Stomach (tissue), 9 donors: ENCODE data around the gene ITGA2. TPM values are rescaled to one million over a fixed set of nuclear protein-coding genes. Genes with fewer than 3 reads are reported as not detected.

ENCODE experiments used
- DNase-seq, 2 donors: peaks; one replicate each; pipeline versions ENCODE4 v3.0.0 to v3.0.0-alpha.2; 2013 to 2019
- H3K27ac ChIP-seq, 5 donors: fragments of 200-600 bp in 4 of 5; sonication (generic) in 4 of 5; one replicate each; pipeline ENCODE4 v1.5.1; 2013 to 2019; ENCODE audit warnings: mild to moderate bottlenecking in 1 of 5, moderate library complexity in 1 of 5
- H3K27me3 ChIP-seq, 3 donors: fragments of 200-600 bp; sonication (generic); one replicate each; pipeline ENCODE4 v1.5.1; 2017 to 2019; ENCODE audit warnings: mixed run types in 1 of 3
- H3K36me3 ChIP-seq, 4 donors: fragments of 200-600 bp; sonication (generic); 1 replicate in 3 of 4; 2 replicates in 1 of 4; pipeline ENCODE4 v1.5.1; 2016 to 2019
- H3K4me1 ChIP-seq, 4 donors: fragments of 200-600 bp; sonication (generic); one replicate each; pipeline ENCODE4 v1.5.1; 2016 to 2019
- H3K4me3 ChIP-seq, 4 donors: fragments of 200-600 bp; sonication (generic) in 3 of 4; one replicate each; pipeline ENCODE4 v1.5.1; 2016 to 2019; ENCODE audit warnings: mild to moderate bottlenecking in 1 of 4
- H3K9me3 ChIP-seq, 4 donors: fragments of 200-600 bp; sonication (generic); one replicate each; pipeline ENCODE4 v1.5.1; 2016 to 2019
- CTCF ChIP-seq, 7 experiments: fragments of 450-650 bp in 4 of 7; fragments of 200-600 bp in 3 of 7; sonication (generic) in 3 of 7; IDR thresholded peaks; one replicate each; pipeline ENCODE4 v1.5.1; 2016 to 2019; ENCODE audit warnings: antibody characterized with exemption in 7 of 7, control low read depth in 2 of 7, mild to moderate bottlenecking in 1 of 7
- EP300 ChIP-seq: sonication (generic); formaldehyde crosslinking; IDR thresholded peaks from one replicate; pipeline ENCODE4 v1.6.1; 2017; ENCODE audit warnings: antibody characterized with exemption
- POLR2A ChIP-seq, 4 donors: fragments of 450-650 bp; IDR thresholded peaks; one replicate each; pipeline ENCODE4 v1.6.1; 2016; ENCODE audit warnings: antibody characterized with exemption in 4 of 4, control low read depth in 2 of 4, mild to moderate bottlenecking in 1 of 4, moderate library complexity in 1 of 4
- POLR2AphosphoS5 ChIP-seq, 3 donors: sonication (generic); formaldehyde crosslinking; IDR thresholded peaks; one replicate each; pipeline ENCODE4 v1.6.1; 2016; ENCODE audit warnings: antibody characterized with exemption in 3 of 3
- WGBS, 5 donors: extraction: QIAGEN DNeasy Blood & Tissue Kit in 3 of 5; methylation state at CpG; one replicate each; pipeline versions ENCODE4 v1.1.5 to v1.1.7; 2013 to 2018; 5-methylcytosine and 5-hydroxymethylcytosine counted together
- intact Hi-C: fragments of 100-400 bp; cut with DNase I; formaldehyde crosslinking; loops from one replicate; pipeline ENCODE4 v1.15.1; 2023; ENCODE audit warnings: low total_unique reads
- polyA plus RNA-seq, 3 donors: library from polyadenylated mRNA; stranded (reverse); fragments of 200-250 nt; gene quantifications; one replicate each; pipeline ENCODE4 v1.2.3, GENCODE V29; 2013
- total RNA-seq, 5 donors: library from RNA; depleted of rRNA; stranded (reverse); fragments of >200 nt; gene quantifications; one replicate each; pipeline versions ENCODE4 v1.1.0 to v1.2.3, GENCODE V29; 2014 to 2016
- donor health status: healthy with polysubstance abuse.
- donor health status: Bipolar disorder and iron deficiency.
- donor health status: healthy.

Gene ITGA2
- total and polyA plus RNA-seq, 8 donors = 0.58 to 8.3 (median 3.3) TPM

DNA sequence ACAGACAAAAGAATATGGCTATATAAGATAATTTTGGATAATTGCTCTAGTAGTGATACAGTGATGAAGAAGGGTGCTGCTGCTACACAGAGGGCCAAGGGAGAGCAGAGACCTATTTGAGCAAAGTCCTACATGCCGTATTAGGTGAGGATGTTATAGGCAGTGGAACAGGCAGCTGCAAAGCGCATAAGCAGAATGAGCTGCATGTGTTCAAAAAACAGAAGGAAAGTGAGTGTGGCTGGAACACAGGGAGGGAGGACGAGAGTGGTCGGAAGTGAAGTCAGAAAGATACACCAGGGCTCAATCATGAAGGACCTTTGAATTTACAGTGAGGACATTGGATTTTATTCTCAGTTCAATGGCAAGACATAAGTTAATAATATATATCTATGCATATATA is 35.4 kb downstream of the ITGA2 start:
- intact Hi-C loops = no loop called here
- no peak for DNase-seq
- peaks cover 0 to 25% (median 5%) of the 10 kb centered on the region in 4 donors for H3K4me1 ChIP-seq
- no peak overlapping the region for H3K4me3 ChIP-seq
- H3K27ac ChIP-seq = peak overlapping the region in 2 of 5 donors; percentile 40 to 45
- no peak for TF ChIP-seq EP300
- TF ChIP-seq POLR2A (IDR thresholded peaks at IDR 0.05) = no peak
- TF ChIP-seq POLR2AphosphoS5 (IDR thresholded peaks at IDR 0.05) = no peak
- no peak for TF ChIP-seq CTCF (IDR thresholded peaks at IDR 0.05)
- H3K27me3 ChIP-seq = no peaks in the 10 kb centered on the region
- H3K36me3 ChIP-seq = no peaks in the 10 kb centered on the region
- no peaks in the 10 kb centered on the region for H3K9me3 ChIP-seq
- WGBS, 5 donors = 74 to 89% (median 89%) methylated on average over 4 of the region's 4 CpGs

DNA sequence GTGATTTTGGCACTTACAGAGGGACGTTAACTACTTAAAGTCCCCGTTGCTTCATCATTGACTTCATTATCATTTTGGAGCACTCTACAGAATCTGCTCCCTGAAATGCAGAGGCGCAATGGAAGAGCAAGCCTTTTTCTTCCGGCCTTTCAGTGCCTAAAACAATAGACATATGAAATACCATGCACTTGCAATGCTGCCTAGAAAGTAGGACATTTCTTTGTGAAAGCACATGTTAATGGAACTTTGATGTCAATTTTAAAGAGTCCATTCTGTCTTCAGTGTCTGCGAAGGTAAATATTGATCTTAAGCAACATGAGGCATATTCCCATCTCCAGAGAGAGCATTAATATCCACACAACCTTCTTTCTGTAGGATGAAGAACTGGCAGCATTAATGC is 36.3 kb downstream of the ITGA2 start:
- intact Hi-C loops = no loop called here
- Histone ChIP-seq H3K4me3 (no peak overlapping the region), H3K9me3 (no peaks in the 10 kb centered on the region), H3K36me3 (no peaks in the 10 kb centered on the region), H3K4me1 (peaks cover under 1 to 28% (median 8%) of the 10 kb centered on the region in 4 donors), H3K27ac (no peak overlapping the region), H3K27me3 (no peaks in the 10 kb centered on the region)
- no peak for TF ChIP-seq POLR2A (IDR thresholded peaks at IDR 0.05)
- TF ChIP-seq POLR2AphosphoS5 (IDR thresholded peaks at IDR 0.05) = no peak
- TF ChIP-seq EP300 = no peak
- TF ChIP-seq CTCF (IDR thresholded peaks at IDR 0.05) = no peak
- WGBS, 5 donors = 86 to 92% (median 90%) methylated on average over 5 of the region's 5 CpGs
- no peak for DNase-seq

- Histone ChIP-seq H3K27me3 (no peaks in the 10 kb centered on the region), H3K4me1 (peaks cover 16 to 52% (median 28%) of the 10 kb centered on the region in 4 donors), H3K4me3 (no peak overlapping the region), H3K9me3 (no peaks in the 10 kb centered on the region), H3K27ac (no peak overlapping the region), H3K36me3 (no peaks in the 10 kb centered on the region)
- 25 to 42% (median 32%) methylated on average over 4 of the region's 4 CpGs for WGBS, 5 donors
- intact Hi-C loops = no loop called here
- TF ChIP-seq EP300 (no peak), CTCF (IDR thresholded peaks at IDR 0.05) (no peak), POLR2A (IDR thresholded peaks at IDR 0.05) (no peak), POLR2AphosphoS5 (IDR thresholded peaks at IDR 0.05) (no peak)
- DNase-seq = peak in 1 of 2 donors; percentile 68
Measured at GRCh38 chr5:53027913-53028312, 38.8 kb downstream of the ITGA2 start.

- TF ChIP-seq POLR2AphosphoS5 (IDR thresholded peaks at IDR 0.05) (peak in 1 of 3 donors; percentile 8), POLR2A (IDR thresholded peaks at IDR 0.05) (no peak)
- intact Hi-C loops = no loop called here
- no peak overlapping the region for H3K4me3 ChIP-seq
- 82 to 96% (median 89%) methylated on average over 1 of the region's 1 CpG for WGBS, 5 donors
- DNase-seq = no peak
- H3K9me3 ChIP-seq = no peaks in the 10 kb centered on the region
- H3K4me1 ChIP-seq = peaks cover 16 to 45% (median 29%) of the 10 kb centered on the region in 4 donors
- no peaks in the 10 kb centered on the region for H3K27me3 ChIP-seq
- no peak overlapping the region for H3K27ac ChIP-seq
- no peaks in the 10 kb centered on the region for H3K36me3 ChIP-seq
Measured at GRCh38 chr5:53029608-53030007, 40.5 kb downstream of the ITGA2 start.

DNA sequence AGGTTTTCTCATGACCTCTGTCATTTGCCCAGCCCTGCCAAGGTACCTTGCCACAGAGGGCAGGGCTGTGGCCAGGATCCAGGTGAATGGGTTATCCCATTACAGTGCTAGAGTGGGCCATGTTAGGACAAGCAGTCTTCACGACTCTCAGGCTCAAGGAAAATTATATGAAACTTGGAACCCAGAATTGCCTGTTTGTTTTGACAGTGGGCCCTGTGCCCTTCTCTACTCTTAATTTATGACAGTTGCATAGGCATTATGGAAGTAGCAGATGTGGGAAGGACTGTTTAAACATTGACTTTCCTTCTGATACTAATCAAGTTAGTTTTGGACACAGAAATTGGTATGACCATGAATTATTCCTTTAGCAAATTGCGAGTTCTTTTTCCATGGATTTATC is 41.7 kb downstream of the ITGA2 start:
- no peak for TF ChIP-seq POLR2A (IDR thresholded peaks at IDR 0.05)
- TF ChIP-seq EP300 = no peak
- no peak for TF ChIP-seq CTCF (IDR thresholded peaks at IDR 0.05)
- TF ChIP-seq POLR2AphosphoS5 (IDR thresholded peaks at IDR 0.05) = no peak
- no peaks in the 10 kb centered on the region for H3K36me3 ChIP-seq
- no peak overlapping the region for H3K4me3 ChIP-seq
- no peak for DNase-seq
- H3K27ac ChIP-seq = peak overlapping the region in 4 of 5 donors; percentile 27 to 83 (median 58)
- intact Hi-C loops = no loop called here
- H3K4me1 ChIP-seq = peaks cover 16 to 45% (median 29%) of the 10 kb centered on the region in 4 donors
- H3K9me3 ChIP-seq = no peaks in the 10 kb centered on the region
- no peaks in the 10 kb centered on the region for H3K27me3 ChIP-seq
- WGBS, 5 donors = 33 to 70% (median 36%) methylated on average over 2 of the region's 2 CpGs
